ENCODE measurements around the gene ACOXL.

DNA sequence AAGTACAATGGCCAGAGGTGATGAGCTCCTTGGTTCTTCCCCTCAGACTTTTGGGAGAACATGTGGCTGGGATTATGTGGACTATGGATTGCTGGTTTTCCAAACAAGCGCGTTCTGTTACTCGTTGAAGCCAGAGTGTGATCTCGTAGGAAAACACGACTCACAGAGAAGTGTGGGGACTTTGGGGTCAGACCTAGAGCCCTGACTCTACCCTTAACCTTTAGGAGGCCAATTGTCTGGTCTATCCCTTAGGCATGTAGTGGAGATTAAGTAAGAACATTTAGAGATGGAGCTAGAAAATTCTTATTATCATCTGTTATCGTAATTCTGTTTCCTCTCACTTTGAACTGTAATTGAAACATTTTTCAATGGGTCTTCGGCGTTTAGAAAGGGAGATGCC is 424.2 kb downstream of the ACOXL start:
- no peak for TF ChIP-seq POLR2A (IDR thresholded peaks at IDR 0.05)
- TF ChIP-seq, protein P1, sequence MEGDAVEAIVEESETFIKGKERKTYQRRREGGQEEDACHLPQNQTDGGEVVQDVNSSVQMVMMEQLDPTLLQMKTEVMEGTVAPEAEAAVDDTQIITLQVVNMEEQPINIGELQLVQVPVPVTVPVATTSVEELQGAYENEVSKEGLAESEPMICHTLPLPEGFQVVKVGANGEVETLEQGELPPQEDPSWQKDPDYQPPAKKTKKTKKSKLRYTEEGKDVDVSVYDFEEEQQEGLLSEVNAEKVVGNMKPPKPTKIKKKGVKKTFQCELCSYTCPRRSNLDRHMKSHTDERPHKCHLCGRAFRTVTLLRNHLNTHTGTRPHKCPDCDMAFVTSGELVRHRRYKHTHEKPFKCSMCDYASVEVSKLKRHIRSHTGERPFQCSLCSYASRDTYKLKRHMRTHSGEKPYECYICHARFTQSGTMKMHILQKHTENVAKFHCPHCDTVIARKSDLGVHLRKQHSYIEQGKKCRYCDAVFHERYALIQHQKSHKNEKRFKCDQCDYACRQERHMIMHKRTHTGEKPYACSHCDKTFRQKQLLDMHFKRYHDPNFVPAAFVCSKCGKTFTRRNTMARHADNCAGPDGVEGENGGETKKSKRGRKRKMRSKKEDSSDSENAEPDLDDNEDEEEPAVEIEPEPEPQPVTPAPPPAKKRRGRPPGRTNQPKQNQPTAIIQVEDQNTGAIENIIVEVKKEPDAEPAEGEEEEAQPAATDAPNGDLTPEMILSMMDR (IDR thresholded peaks at IDR 0.05), result no peak

Measured in esophagus squamous epithelium (tissue), 4 donors.